Skeletal muscle cell (primary cell): ENCODE results near the gene IL22RA1.

Source experiments
- DNase-seq: peaks from one replicate; pipeline ENCODE4 v3.0.0-alpha.2; 2010; ENCODE audit warnings: low read depth
- H3K4me3 ChIP-seq: 2 replicates; pipeline ENCODE4 v1.5.1; 2011; ENCODE audit warnings: low read depth, mild to moderate bottlenecking, control low read depth, low read length, moderate library complexity

IL22RA1 gene

DNA sequence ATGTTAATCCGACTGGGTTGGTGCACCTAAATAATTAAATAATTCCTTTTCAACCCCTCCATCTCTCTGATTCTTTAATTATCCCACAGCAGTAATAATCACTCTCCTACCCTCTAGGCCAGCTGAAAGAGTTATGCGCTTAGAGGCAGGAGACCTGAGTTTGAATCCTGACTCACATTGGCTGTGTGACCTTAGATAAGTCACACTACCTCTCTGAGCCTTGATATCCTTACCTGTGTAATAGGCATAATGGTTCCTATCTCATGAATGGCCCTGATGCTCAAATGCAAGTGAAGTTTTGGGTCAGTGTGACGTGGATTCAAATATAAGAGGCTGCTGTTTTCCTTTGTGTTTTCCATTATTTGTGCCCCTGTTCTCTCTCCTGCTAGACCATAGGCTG lies 39.1 kb downstream of the IL22RA1 start:
- no peak for DNase-seq

DNA sequence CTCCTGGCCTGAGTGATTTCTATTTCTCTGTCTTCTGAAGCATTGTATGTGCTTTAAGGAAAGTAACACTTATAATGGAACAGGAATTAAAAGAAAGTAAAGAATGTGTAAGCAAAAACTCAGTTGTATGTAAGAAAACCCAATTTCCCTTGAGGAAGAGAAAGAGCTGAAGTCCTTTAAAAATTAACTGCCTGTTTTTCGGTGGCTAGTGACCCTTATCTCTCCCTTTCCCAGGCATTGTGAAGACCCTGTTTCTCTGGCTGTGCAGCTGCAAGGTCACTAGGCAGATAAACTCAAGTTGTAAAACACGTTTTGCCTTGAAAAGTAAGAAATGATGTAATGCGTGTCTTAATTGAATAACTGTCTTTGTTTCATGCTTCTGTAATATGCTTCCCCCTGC lies 39.5 kb downstream of the IL22RA1 start:
- DNase-seq, result no peak

More for the DNA sequence above, 39.1 kb downstream of the IL22RA1 start:
- H3K4me3 ChIP-seq, result no peak overlapping the region

GRCh38 chr1:24102961-24103360 lies 40.0 kb downstream of the IL22RA1 start:
- no peak for DNase-seq
- H3K4me3 ChIP-seq, result no peak overlapping the region

More for the DNA sequence above, 39.5 kb downstream of the IL22RA1 start:
- H3K4me3 ChIP-seq, result no peak overlapping the region

- no peak for DNase-seq
These were observed 40.9 kb downstream of the IL22RA1 start for GRCh38 chr1:24101796-24102586.

GRCh38 chr1:24100945-24101737 lies 41.8 kb downstream of the IL22RA1 start:
- no peak overlapping the region for H3K4me3 ChIP-seq
- DNase-seq, result no peak

More at GRCh38 chr1:24101796-24102586, 40.9 kb downstream of the IL22RA1 start:
- H3K4me3 ChIP-seq, result no peak overlapping the region

DNA sequence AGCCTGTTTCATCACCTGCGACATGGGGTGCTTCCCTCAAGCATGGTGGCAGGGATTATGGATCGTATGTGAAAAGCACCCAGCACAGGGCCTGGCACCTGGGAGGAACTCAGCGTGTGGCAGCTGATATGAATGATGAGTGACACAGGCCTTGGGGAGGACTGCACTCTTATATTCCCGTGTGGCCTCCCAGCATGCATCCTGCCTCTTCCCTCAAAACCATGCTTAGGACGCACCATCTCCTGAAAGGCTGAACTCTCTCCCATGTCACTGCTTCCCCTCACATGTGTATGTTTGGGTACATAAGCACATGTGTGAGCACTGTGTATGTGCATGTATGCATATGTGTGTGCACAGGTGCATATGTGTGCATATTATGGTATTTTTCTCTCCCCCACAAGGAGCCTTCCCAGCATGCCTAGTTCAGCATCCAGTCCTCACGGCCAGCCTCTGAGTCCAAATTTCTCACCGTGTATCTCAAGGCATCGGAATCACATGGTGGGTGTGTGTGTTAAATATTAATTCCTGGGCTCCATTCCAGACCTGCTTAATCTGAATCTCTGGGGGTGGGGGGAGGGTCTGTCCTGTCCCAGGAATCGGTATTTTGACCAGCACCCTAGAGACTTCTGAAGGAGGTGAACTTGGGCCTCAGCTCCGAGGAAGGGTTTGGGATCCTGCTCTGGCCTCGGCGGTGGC lies 43.8 kb downstream of the IL22RA1 start:
- H3K4me3 ChIP-seq, result no peak overlapping the region
- no peak for DNase-seq

- no peak for DNase-seq
- no peak overlapping the region for H3K4me3 ChIP-seq
These were observed 44.8 kb downstream of the IL22RA1 start for GRCh38 chr1:24098102-24098501.

- no peak for DNase-seq
- no peak overlapping the region for H3K4me3 ChIP-seq
These were observed 45.3 kb downstream of the IL22RA1 start for GRCh38 chr1:24097663-24098062.

GRCh38 chr1:24096739-24097103 lies 46.2 kb downstream of the IL22RA1 start:
- no peak for DNase-seq
- no peak overlapping the region for H3K4me3 ChIP-seq

DNA sequence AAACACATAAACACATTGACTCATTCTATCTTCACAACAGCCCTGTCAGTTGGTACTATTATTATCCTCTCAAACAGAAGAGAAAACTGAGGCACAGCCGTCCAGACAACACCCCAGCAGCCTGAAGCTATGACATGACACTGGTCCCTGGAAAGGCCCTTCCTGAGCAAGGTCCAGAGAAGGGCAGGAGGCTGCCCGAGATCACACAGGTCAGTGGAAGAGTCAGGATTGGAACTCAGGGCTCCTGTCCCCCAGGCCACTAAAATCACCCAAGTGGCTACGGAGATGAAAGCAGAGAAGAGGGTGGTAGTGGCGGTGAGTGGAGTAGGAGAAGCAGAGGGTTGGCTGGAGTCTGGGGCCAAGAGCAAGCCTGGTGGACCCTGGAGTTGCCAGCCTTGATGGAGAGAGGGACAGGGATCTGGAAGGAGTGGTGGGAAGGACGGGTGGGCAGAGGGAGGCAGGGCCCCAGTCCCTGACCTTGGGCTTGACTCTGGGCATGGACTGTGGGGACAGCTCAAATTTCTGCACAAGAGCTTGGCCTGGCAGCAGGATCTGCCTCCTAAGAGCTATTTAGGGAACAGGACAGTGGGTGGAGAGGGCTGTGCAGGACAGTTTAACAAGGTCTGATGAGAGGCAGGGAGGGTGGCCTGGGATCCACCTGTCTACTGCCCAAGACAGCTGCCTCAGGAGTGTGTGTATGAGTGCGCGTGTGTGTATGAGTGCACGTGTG lies 46.8 kb downstream of the IL22RA1 start:
- DNase-seq, result no peak
- no peak overlapping the region for H3K4me3 ChIP-seq

DNA sequence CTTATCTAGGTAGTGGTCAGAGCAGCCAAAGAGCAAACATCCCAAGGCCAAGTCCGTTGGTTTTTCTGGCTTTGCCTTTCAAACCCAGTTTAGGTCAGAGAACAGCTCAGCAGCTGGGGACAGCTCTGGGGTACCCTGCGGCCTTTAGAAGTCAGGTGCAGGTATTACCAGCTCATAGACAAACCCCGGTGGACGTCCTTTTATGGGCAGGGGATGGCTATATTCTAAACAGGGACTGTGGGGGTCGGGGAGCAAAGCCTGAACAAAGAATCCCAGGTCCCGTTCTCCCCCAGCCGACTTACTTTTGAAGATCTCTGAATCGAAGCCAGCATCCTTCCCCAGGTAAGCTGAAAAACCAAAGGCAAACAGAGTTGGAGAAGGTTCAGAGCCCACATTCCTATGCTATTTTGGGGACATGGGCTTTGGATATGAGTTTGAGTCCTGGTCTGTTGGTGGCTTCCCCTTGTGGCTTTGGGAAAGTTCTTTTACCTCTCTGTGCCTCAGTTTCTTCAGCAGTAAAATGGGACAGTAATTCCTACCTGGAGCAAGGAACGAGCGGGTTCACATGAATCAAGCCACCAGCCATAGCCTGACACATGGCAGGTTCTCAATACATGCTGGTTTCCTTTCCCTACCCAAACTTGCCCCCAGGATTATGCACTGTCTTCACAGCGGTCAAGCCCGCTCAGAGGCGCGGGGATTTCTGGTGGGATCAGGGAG lies 47.6 kb downstream of the IL22RA1 start:
- DNase-seq, result no peak
- H3K4me3 ChIP-seq, result no peak overlapping the region

DNA sequence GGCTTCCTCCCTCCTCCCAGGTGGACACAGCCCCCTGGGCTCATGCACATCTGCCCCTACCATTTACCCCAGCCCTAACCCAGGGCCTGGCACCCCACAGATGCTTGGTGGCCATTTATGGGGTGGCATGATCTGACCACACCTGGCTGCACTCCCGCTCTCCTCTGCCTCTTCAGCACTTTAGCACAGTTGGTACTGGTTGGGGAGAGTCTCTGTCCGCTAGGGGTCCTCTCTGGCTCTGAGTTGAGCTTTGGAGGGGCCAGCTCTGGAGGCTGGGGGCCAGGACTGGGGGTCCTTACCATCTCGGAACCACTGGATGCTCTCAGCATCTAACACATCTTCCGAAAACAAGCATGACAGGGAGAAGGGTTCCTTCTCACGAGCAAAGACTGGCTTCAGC lies 48.4 kb downstream of the IL22RA1 start:
- H3K4me3 ChIP-seq, result no peak overlapping the region
- DNase-seq, result no peak

GRCh38 chr1:24093732-24094131 lies 49.2 kb downstream of the IL22RA1 start:
- DNase-seq, result no peak
- no peak overlapping the region for H3K4me3 ChIP-seq

- no peak for DNase-seq
- H3K4me3 ChIP-seq, result no peak overlapping the region
These were observed 50.0 kb downstream of the IL22RA1 start for GRCh38 chr1:24092979-24093378.

- no peak overlapping the region for H3K4me3 ChIP-seq
- no peak for DNase-seq
These were observed 50.9 kb downstream of the IL22RA1 start for GRCh38 chr1:24091971-24092482.

- DNase-seq, result no peak
These were observed 52.2 kb downstream of the IL22RA1 start for GRCh38 chr1:24090736-24091135.

DNA sequence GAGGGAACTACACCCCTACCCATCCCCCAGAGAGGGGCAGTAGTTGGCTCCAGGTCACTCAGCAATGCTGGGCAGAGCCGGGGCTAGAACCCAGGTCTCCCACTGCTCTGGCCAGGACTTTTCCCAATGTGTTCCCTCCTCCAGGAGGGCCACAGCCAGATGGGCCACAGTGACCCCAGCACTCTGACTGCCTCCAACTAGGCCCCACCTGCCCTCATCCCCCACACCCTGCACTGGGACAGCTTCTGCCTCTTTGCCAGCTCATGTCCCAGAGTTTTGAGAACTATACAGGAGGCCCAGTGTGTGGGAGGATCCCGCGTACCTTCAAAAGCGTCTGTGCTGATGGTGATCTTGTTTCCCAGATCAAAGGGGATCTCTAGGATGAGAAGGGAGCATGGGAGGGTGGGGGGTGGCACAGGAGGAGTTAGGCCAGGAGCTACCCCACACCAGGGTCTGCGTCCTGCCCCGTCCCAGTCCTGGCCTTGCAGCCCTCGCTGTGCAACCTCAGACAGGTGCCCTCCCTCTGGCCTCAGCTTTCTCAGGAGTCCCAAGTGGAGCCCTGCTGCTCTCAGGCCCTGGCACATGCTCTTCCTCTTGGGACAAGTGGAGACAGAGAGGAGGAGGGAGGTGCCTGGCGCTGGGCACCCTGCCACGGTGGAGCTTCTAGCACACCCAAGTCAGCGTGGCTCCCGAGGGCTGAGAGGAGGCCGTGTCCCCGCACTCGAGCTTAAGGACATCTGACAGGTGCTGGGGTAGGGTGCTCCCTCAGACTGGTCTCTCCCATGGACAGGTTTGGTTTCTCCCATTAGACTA lies 53.0 kb downstream of the IL22RA1 start:
- H3K4me3 ChIP-seq, result no peak overlapping the region
- no peak for DNase-seq

More at GRCh38 chr1:24090736-24091135, 52.2 kb downstream of the IL22RA1 start:
- H3K4me3 ChIP-seq, result no peak overlapping the region
